ENCODE results near the gene TRIM2.

- TF ChIP-seq CTCF (IDR thresholded peaks at IDR 0.05; ENCODE audit: insufficient read depth, low read depth, low read length) (no peak), EZH2 (IDR thresholded peaks at IDR 0.05; ENCODE audit: insufficient read depth, low read length) (no peak)
These were observed 2.8 kb downstream of the TRIM2 start for GRCh38 chr4:153207027-153207426.

Measured in astrocyte (in vitro differentiated cells and primary cell).